H7 (cell line): ENCODE data around the gene PIGA. TPM values are rescaled to one million over a fixed set of nuclear protein-coding genes. Genes with fewer than 3 reads are reported as not detected.
"Not testable (repeated sequence)": the region's sequence is repeated elsewhere in the genome, so short reads cannot be mapped to it uniquely, and the experiment has no call there.

ENCODE experiments used
- DNase-seq: peaks from one replicate; pipeline ENCODE4 v3.0.0; 2012
- H3K27me3 ChIP-seq: 2 replicates; pipeline ENCODE4 v1.6.0; 2011; ENCODE audit warnings: mild to moderate bottlenecking, low read length; ENCODE audit not compliant: control insufficient read depth, insufficient read depth
- H3K36me3 ChIP-seq: replicated peaks from 2 replicates; pipeline ENCODE4 v1.5.1; 2011; ENCODE audit warnings: low read length; ENCODE audit not compliant: control insufficient read depth, insufficient read depth
- H3K4me3 ChIP-seq: 2 replicates; pipeline ENCODE4 v1.5.1; 2011; ENCODE audit warnings: low read depth, mild to moderate bottlenecking, control low read depth, low read length, moderate library complexity; ENCODE audit not compliant: insufficient read depth
- total RNA-seq: library from RNA; depleted of rRNA; stranded (reverse); fragments of >200 nt; shearing (Covaris generic); gene quantifications from 2 replicates; pipeline ENCODE4 v1.2.3, GENCODE V29; 2014; rRNA removed

PIGA gene
- total RNA-seq, 1 experiment from 2014 or later, result 8.2 TPM

- Histone ChIP-seq H3K4me3 (no peak overlapping the region), H3K27me3 (no peaks in the 10 kb centered on the region), H3K36me3 (no peaks in the 10 kb centered on the region)
- no peak for DNase-seq
These were observed 33.4 kb downstream of the PIGA start for GRCh38 chrX:15301924-15302323.

GRCh38 chrX:15299941-15300851 is 35.1 kb downstream of the PIGA start:
- DNase-seq, result peak; percentile 50
- no peaks in the 10 kb centered on the region for H3K36me3 ChIP-seq
- no peak overlapping the region for H3K4me3 ChIP-seq
- no peaks in the 10 kb centered on the region for H3K27me3 ChIP-seq

DNA sequence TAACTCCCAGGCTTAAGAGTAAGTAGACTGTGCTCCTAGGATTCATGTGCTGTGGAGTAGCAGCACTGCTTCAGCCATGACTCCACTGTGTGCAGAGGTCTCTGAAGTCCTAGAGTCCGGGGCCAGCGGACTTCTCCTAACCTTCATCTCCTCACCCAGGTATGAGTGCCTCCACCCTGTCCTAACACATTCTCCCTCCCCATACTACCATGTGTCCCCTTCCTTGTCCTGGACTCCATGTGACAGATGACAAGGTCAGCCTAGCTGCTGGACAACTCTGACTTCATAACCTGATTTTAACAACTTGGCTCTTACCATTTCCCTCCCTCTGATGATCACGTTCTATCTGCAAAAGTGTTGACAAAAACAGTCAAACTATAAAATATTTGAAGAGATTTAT is 36.5 kb downstream of the PIGA start:
- Histone ChIP-seq H3K36me3 (no peaks in the 10 kb centered on the region), H3K27me3 (no peaks in the 10 kb centered on the region), H3K4me3 (no peak overlapping the region)
- no peak for DNase-seq

DNA sequence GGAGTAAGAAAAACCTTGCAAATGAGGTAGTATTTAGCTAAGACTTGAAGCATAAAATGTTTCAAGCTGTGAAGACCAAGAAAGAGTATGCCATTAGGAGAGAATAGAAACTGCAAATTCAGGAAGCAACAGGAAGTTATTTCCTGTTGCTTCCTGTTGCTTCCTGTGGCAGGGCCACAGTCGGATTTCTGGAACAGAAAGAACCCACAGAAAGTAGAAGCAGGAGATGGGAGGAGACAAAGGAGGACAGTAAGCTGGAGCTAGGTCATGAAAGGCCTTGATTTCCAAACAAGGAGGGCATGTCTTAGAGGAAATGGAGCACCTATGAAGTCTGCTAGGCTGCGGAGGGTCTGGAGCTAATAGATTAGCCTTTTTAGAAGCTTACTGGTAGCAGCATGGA is 37.1 kb downstream of the PIGA start:
- H3K36me3 ChIP-seq, result no peaks in the 10 kb centered on the region
- no peak for DNase-seq
- no peak overlapping the region for H3K4me3 ChIP-seq
- no peaks in the 10 kb centered on the region for H3K27me3 ChIP-seq

DNA sequence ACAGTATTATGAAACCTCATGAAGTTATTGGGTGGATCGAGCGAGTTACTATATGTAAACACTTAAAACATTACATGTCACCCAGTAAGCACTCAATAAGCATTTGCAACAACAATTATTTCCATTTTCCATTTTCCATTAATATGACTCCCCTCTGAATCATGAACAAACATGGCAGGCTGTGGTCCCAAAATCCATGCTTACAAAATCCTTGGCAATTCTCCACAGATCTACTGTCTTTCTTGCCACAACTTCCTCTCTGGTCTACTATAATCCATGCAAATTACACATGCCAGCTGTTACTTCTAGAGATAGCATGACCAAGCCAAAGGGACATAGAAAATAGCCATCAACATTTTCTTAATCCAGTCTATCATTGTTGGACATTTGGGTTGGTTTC is 41.9 kb downstream of the PIGA start:
- no peak for DNase-seq
- H3K4me3 ChIP-seq, result no peak overlapping the region
- no peaks in the 10 kb centered on the region for H3K36me3 ChIP-seq
- H3K27me3 ChIP-seq, result no peaks in the 10 kb centered on the region

DNA sequence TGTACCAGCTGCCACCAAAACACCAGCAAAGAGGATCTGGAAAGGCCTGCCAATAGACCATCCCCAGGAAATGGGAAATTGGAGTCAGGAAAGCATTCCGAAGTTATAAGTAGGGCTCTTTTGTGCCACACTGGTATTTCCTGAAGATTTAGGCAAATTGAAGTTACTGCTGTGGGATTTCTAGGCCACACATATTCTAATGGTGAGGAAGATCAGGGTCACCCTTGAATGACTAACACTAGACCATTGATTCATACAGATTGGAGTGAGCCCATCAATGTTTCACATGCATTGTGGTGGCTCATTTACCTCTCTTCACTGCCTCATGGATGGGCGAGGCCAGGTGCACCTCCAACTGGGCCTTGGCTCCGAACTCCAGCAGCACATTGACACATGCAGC is 42.5 kb downstream of the PIGA start:
- H3K36me3 ChIP-seq, result no peaks in the 10 kb centered on the region
- H3K4me3 ChIP-seq, result no peak overlapping the region
- H3K27me3 ChIP-seq, result no peaks in the 10 kb centered on the region
- DNase-seq, result no peak

GRCh38 chrX:15277604-15278003 is 57.7 kb downstream of the PIGA start:
- H3K27me3 ChIP-seq, result no peaks in the 10 kb centered on the region
- H3K4me3 ChIP-seq, result no peak overlapping the region
- DNase-seq, result no peak
- H3K36me3 ChIP-seq, result no peaks in the 10 kb centered on the region

GRCh38 chrX:15274946-15275345 is 60.4 kb downstream of the PIGA start:
- Histone ChIP-seq H3K4me3 (no peak overlapping the region), H3K27me3 (no peaks in the 10 kb centered on the region), H3K36me3 (no peaks in the 10 kb centered on the region)
- DNase-seq, result no peak

- H3K27me3 ChIP-seq, H3K36me3 ChIP-seq, DNase-seq, H3K4me3 ChIP-seq: not testable (repeated sequence)
These were observed 62.0 kb downstream of the PIGA start for GRCh38 chrX:15273275-15273674.

DNA sequence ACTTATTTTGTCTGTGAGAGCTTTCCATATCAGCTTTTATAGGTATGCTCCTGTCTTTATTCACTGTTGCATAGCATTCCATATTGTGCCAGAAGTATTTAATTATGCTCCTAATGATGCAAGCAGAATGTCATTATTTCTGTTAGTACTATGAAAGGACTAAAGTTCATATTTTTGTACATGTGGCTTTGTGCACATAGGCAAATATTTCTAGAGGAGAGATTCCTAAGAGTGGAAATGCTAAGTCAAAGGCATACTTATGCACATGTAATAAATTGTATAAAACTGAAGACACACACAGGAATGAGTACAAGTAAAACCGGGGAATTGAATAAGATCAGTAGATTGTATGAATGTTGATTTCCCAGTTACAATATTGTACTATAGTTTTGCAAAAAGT is 63.6 kb downstream of the PIGA start:
- Histone ChIP-seq H3K36me3 (no peaks in the 10 kb centered on the region), H3K27me3 (no peaks in the 10 kb centered on the region)

GRCh38 chrX:15269618-15270521 is 65.5 kb downstream of the PIGA start, which contains the start of gene ASB9:
ASB9 (minus strand) TSS chrX:15270083; CDS start chrX:15269874, 209 bp downstream.
- Histone ChIP-seq H3K36me3 (no peaks in the 10 kb centered on the region), H3K27me3 (no peaks in the 10 kb centered on the region), H3K4me3 (no peak within 1 kb of the TSS)
- DNase-seq, result peak; percentile 51

More for the DNA sequence above, 63.6 kb downstream of the PIGA start:
- no peak for DNase-seq
- no peak overlapping the region for H3K4me3 ChIP-seq

Other genes starting within 250 kb of the PIGA start
- 2.7 and 2.9 TPM in 2 replicates for gene ASB9, start 65.4 kb downstream of the PIGA start, total RNA-seq
- not detected in 2 replicates for gene ASB11, start 19.9 kb downstream of the PIGA start, total RNA-seq
- 0.26 and 0.80 TPM in 2 replicates for gene VEGFD, start 48.9 kb upstream of the PIGA start, total RNA-seq
- gene PIR, start 157.8 kb upstream of the PIGA start, total RNA-seq, result 55.5 and 56.9 TPM in 2 replicates
- not detected in 2 replicates for gene BMX, start 165.3 kb upstream of the PIGA start, total RNA-seq